ENCODE measurements around the gene GNLY.

Gene GNLY

DNA sequence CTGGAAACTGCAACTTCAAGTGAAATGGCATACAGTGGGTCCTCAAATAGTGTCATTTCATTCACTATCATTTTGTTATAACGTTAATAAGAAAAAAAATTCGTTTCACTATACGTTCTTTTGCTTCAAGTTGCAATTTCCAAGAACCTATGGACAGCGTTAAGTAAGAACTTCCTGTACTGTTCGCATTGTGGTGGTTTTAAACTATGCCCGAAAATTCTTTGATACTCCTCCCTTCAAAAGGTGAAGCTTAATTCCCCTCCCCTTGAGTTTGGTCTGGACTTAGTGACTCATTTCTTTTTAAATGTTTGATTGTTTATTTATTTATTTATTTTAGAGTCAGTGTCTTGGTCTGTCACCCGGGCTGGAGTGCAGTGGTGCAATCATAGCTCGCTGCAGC, 20.7 kb downstream of the GNLY start:
- TF ChIP-seq, protein P1, sequence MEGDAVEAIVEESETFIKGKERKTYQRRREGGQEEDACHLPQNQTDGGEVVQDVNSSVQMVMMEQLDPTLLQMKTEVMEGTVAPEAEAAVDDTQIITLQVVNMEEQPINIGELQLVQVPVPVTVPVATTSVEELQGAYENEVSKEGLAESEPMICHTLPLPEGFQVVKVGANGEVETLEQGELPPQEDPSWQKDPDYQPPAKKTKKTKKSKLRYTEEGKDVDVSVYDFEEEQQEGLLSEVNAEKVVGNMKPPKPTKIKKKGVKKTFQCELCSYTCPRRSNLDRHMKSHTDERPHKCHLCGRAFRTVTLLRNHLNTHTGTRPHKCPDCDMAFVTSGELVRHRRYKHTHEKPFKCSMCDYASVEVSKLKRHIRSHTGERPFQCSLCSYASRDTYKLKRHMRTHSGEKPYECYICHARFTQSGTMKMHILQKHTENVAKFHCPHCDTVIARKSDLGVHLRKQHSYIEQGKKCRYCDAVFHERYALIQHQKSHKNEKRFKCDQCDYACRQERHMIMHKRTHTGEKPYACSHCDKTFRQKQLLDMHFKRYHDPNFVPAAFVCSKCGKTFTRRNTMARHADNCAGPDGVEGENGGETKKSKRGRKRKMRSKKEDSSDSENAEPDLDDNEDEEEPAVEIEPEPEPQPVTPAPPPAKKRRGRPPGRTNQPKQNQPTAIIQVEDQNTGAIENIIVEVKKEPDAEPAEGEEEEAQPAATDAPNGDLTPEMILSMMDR (IDR thresholded peaks at IDR 0.05; ENCODE audit: borderline replicate concordance, insufficient read depth, low read depth, low read length), result no peak

DNA sequence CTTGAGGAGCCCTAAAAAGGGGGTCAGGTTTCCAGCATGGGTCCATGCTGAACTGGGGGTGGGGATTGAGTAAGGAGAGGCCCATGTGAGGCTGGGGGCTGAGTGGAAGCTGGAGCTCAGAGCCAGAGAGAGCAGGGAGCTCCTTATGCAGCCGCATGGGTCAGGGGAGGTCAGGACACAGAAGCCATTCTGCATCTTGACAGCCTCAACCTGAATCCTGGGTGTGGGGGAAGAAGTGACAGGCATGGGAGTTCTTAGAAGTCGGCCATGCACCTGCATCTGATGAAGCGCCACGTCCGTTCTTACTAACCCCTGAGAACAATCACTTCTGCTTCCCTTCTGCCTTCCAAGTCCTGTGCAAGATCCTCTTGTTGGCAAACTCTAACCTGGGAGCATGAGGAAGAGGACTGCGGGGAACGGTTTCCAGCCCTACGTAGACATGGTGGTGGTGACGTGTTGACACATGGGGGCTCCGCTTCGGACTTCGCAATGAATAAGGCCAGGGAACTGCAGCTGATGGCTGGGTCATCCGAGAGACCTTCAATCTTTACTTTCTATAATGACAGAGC, 22.3 kb downstream of the GNLY start:
- TF ChIP-seq, protein P1 (IDR thresholded peaks at IDR 0.05; ENCODE audit: borderline replicate concordance, insufficient read depth, low read depth, low read length), result no peak

More for the DNA sequence above, 20.7 kb downstream of the GNLY start:
- H3K4me3 ChIP-seq (ENCODE audit: low read depth, low read length), result no peak overlapping the region

DNA sequence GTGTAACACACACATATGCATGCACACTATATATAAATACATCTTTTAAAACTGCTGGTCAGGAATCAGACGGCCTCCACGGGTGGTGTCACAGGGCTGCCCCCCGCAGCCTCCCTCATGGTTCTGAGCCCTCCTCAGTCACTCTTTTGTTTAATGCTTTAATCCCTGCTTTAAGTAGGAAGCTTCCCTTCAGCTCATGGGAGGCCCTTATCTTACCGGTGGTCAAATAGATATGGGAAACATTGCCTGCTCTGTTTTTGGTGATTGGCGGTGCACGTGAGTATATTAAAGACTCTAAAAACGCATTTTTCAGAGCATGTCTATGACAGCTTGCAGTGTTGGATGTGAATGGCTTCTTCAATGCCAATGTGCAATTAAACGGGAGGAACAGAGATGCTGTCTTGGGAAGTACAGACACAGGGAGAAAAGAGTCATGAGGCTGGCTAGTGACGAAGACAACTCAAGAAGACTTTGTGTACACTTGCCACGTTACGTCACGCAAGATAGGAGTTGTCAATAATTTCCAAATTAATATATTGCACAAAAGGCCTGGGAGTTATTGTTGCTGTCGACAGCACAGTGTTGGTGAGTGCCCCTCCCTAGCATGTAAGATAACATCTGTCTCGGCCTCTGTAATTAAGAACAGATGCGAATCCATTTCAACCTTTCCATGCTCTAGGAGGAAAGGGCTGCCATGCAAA, 23.3 kb downstream of the GNLY start:
- H3K4me3 ChIP-seq (ENCODE audit: low read depth, low read length), result no peak overlapping the region

More for the DNA sequence above, 22.3 kb downstream of the GNLY start:
- H3K4me3 ChIP-seq (ENCODE audit: low read depth, low read length), result no peak overlapping the region

DNA sequence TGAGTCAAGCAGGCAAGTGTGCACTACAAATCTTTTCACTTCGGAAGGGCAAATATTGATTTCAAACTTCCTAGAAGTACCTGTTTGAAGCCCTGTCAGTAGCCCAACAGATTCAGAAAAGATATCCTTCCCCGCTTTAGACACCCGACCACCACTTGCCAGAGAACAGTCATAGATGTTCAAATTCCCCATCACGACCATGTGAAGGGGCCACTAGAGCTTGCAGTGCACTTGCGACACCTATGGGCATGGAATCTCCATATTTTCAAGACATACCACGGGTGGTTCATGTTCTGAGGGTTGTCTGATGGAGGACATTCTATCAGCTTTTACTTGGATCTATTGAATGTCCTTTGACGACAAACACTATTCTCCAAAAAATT, 23.8 kb downstream of the GNLY start:
- H3K4me3 ChIP-seq (ENCODE audit: low read depth, low read length), result no peak overlapping the region
- TF ChIP-seq, protein P1 (IDR thresholded peaks at IDR 0.05; ENCODE audit: borderline replicate concordance, insufficient read depth, low read depth, low read length), result no peak

More for the DNA sequence above, 23.3 kb downstream of the GNLY start:
- TF ChIP-seq, protein P1 (IDR thresholded peaks at IDR 0.05; ENCODE audit: borderline replicate concordance, insufficient read depth, low read depth, low read length), result no peak

DNA sequence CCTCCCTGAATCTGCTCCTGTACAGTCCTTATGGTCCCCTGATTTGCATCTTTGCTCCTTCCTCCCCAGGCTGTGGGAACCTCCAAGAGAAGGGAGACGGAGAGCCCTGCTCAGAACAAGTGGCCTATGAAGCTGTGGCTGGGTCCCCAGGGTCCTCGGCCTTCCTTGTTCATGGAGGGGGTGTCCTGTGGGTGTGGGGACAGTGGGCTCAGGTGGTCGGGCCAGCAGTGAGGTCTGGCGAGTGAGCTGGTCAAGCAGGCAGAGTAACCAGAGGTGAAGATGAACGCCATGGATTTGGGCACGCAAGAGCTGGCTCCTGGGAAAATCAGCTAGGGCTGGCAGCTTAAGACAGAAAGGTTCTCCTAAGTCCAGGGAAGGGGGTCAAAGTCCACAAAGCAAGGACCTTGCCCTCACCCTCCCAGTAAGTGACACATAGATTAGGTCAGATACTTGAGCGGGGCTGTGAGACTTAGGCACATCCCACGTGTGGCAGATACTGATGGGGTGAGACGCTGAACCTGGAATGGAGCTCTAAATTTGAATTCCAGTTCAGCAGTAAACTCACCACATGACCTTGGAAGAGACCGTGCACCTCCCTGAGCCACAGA, 24.8 kb downstream of the GNLY start:
- TF ChIP-seq, protein P1 (IDR thresholded peaks at IDR 0.05; ENCODE audit: borderline replicate concordance, insufficient read depth, low read depth, low read length), result no peak
- no peak overlapping the region for H3K4me3 ChIP-seq (ENCODE audit: low read depth, low read length)

DNA sequence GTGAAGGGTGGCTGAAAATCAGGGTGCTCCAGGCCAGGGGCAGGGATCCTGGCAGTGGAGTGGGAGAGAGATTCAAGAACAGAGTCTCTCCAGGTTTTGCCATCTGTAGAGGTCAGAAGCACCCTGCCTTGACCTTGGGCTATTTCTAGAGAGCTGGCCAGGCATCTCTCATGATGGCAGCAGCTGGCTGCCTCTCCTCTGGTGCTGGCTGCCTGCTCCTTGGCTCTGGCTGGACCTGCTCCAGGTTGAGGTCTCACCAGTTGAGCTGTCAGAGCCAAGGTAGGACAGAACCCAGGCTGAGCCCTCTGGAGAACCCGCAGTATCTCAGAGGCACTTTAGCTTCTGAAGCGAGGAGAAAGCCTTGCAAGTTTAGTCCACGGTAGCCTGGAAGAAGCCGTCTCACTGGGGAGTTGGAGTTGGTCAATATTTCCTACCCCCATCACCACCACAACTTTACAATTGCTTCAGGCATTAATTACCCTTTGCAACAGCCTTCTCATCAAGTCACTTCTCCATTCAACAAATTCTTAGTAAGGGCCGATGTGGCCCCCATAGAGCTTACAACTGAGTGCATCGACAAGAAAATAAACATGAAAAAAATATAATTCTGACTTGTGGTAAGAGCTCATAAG, 25.6 kb downstream of the GNLY start:
- H3K4me3 ChIP-seq (ENCODE audit: low read depth, low read length), result no peak overlapping the region
- TF ChIP-seq, protein P1 (IDR thresholded peaks at IDR 0.05; ENCODE audit: borderline replicate concordance, insufficient read depth, low read depth, low read length), result no peak

Data from GM12875 (cell line).